AG09309 (cell line): ENCODE data around the gene WRNIP1.

Source experiments
- DNase-seq: peaks from one replicate; pipeline ENCODE4 v3.0.0-alpha.2; 2010; ENCODE audit warnings: low read depth
- H3K4me3 ChIP-seq: 2 replicates; pipeline ENCODE4 v1.5.1; 2011; ENCODE audit warnings: mild to moderate bottlenecking, low read depth, low read length, moderate library complexity; ENCODE audit not compliant: control insufficient read depth
- CTCF ChIP-seq: IDR thresholded peaks from 2 replicates; pipeline ENCODE4 v1.5.1; 2011; ENCODE audit warnings: mild to moderate bottlenecking, low read depth, low read length, inconsistent platforms; ENCODE audit not compliant: insufficient read depth, control insufficient read depth; ENCODE audit errors: missing control alignments

The WRNIP1 gene

GRCh38 chr6:2802521-2803060 lies 37.4 kb downstream of the WRNIP1 start:
- H3K4me3 ChIP-seq = no peak overlapping the region
- TF ChIP-seq CTCF = no peak
- DNase-seq = no peak

GRCh38 chr6:2803731-2804429 lies 38.7 kb downstream of the WRNIP1 start:
- H3K4me3 ChIP-seq = no peak overlapping the region
- no peak for TF ChIP-seq CTCF
- no peak for DNase-seq

- DNase-seq = no peak
- TF ChIP-seq CTCF = no peak
- H3K4me3 ChIP-seq = no peak overlapping the region
Measured at GRCh38 chr6:2804516-2804915, 39.3 kb downstream of the WRNIP1 start.

GRCh38 chr6:2805031-2805430 lies 39.8 kb downstream of the WRNIP1 start:
- TF ChIP-seq CTCF = no peak
- no peak for DNase-seq
- H3K4me3 ChIP-seq = no peak overlapping the region

- no peak for TF ChIP-seq CTCF
- no peak overlapping the region for H3K4me3 ChIP-seq
- DNase-seq = no peak
Measured at GRCh38 chr6:2806644-2807043, 41.5 kb downstream of the WRNIP1 start.

- no peak for DNase-seq
- no peak for TF ChIP-seq CTCF
- H3K4me3 ChIP-seq = no peak overlapping the region
Measured at GRCh38 chr6:2807342-2808090, 42.3 kb downstream of the WRNIP1 start.
